Muscle layer of duodenum (tissue), 2 donors: ENCODE results near the gene ADSS1.

Experiments
- H3K27ac ChIP-seq: one replicate; pipeline ENCODE4 v1.7.0; 2013; ENCODE audit warnings: mild to moderate bottlenecking, low read length
- H3K27me3 ChIP-seq: one replicate; pipeline ENCODE4 v1.7.0; 2013; ENCODE audit warnings: low read depth, mild to moderate bottlenecking, control low read depth, low read length
- H3K36me3 ChIP-seq, 2 donors: one replicate each; pipeline ENCODE4 v1.7.0; 2013; ENCODE audit warnings: low read length in 2 of 2, control low read depth in 1 of 2, mild to moderate bottlenecking in 1 of 2; ENCODE audit not compliant: insufficient read depth in 2 of 2, control insufficient read depth in 1 of 2
- H3K4me1 ChIP-seq, 2 donors: one replicate each; pipeline ENCODE4 v1.7.0; 2013; ENCODE audit warnings: low read length in 2 of 2, mild to moderate bottlenecking in 2 of 2, control low read depth in 1 of 2, moderate library complexity in 1 of 2; ENCODE audit not compliant: insufficient read depth in 2 of 2, control insufficient read depth in 1 of 2
- H3K4me3 ChIP-seq, 2 donors: one replicate each; pipeline ENCODE4 v1.7.0; 2013; ENCODE audit warnings: low read length in 2 of 2, low read depth in 1 of 2, mild to moderate bottlenecking in 1 of 2
- H3K9me3 ChIP-seq, 2 donors: one replicate each; pipeline ENCODE4 v1.7.0; 2013; ENCODE audit warnings: low read length in 2 of 2, control low read depth in 1 of 2, mild to moderate bottlenecking in 1 of 2; ENCODE audit not compliant: control insufficient read depth in 1 of 2
- donor health status: healthy.

The ADSS1 gene

DNA sequence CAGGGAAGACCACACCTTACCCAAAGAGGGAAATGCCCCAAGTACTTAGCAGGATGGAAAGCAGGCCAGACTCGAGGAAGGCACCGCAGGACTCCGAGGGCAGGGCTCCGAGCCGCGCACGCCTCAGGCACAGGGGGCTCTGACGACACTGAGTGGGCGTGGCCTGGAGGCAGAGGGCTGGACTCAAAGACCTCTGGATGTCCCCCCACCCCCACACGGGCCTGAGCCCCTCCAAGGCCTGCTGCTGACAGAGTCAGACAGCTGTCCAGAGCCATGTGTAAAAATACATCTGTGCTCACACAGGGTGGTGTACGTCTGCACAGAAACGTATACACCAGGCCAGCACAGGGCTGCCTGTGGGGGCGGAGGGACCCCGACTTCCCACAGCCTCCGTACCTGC lies 70.1 kb downstream of the ADSS1 start:
- H3K27me3 ChIP-seq = no peaks in the 10 kb centered on the region
- peak overlapping the region; percentile 78 to 81 for H3K4me3 ChIP-seq
- H3K36me3 ChIP-seq = peaks cover 6 to 16% of the 10 kb centered on the region in 2 donors
- H3K27ac ChIP-seq = peak overlapping the region; percentile 23
- H3K9me3 ChIP-seq = no peaks in the 10 kb centered on the region
- H3K4me1 ChIP-seq = peaks cover 15 to 34% of the 10 kb centered on the region in 2 donors

DNA sequence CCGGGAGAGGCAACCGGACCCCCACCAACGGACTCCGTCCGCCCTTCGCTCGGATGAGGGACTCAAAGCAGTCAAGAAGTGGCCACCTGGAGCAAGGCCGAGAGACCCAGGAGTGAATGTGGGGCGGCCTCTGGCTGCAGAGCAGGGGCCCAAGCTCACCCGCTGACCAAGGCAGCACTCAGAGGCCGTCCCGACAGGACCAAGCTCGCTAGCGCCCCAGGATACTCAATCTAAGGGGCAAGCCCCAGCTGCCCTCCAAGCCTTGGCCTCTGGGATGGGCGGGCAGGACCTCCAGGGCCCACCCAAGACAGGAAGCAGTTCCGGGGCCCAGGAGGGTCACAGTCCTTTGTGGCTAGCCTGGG lies 70.6 kb downstream of the ADSS1 start:
- Histone ChIP-seq H3K27ac (peak overlapping the region; percentile 23), H3K9me3 (no peaks in the 10 kb centered on the region), H3K27me3 (no peaks in the 10 kb centered on the region), H3K4me1 (peaks cover 20 to 34% of the 10 kb centered on the region in 2 donors), H3K4me3 (peak overlapping the region; percentile 78 to 81), H3K36me3 (peaks cover under 1 to 16% of the 10 kb centered on the region in 2 donors)

DNA sequence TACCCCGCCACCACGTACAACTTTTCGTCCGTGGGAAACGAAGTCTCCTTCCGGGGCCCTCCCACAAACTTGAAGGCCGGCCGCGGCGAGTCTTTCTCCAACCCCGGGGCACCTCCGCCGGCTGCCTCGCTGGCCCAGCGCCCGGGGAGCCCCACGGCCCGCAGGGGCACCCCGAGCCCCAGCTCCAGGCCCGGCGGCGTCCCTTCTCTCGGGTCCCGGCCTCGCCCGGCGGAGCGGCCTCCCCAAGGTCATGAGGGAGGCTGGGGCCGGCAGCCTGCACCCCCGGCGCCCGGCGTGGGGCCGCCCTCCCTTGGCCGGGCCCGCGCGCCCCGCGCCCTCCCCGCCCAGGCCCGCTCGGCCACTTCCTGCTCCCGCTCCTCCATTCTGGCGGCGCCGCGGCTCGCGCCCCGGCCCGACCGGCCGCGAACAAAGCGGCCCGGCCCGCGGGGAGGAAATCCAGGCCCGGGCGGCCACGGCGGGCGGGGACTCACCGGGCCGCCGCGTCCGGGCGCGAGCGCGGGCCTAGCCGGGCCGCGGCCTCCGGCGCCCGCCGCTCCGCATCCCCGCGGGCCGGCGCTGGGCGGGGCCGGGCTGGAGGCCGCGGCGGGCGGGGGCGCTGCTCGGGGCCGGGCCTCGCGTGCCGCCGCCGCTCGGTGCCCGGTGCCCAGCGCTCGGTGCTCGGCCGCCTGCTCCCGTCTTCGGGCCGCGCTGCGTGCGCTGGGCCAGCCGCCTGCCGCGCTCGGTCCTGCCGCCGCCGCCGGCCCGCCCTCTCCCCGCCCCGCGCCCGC lies 71.2 kb downstream of the ADSS1 start, which contains the start of gene AKT1:
Gene AKT1, minus strand, starts transcription at position 756 of the 788 bp plus-strand sequence. CDS start 3,105 bp downstream, outside the sequence.
- peak within 1 kb of the TSS; percentile 78 to 81 for H3K4me3 ChIP-seq
- H3K27me3 ChIP-seq = no peaks in the 10 kb centered on the region
- peak within 1 kb of the TSS; percentile 31 for H3K27ac ChIP-seq
- peaks cover 23 to 34% of the 10 kb centered on the region in 2 donors for H3K4me1 ChIP-seq
- no peaks in the 10 kb centered on the region for H3K9me3 ChIP-seq
- H3K36me3 ChIP-seq = peaks cover 0 to 15% of the 10 kb centered on the region in 2 donors

DNA sequence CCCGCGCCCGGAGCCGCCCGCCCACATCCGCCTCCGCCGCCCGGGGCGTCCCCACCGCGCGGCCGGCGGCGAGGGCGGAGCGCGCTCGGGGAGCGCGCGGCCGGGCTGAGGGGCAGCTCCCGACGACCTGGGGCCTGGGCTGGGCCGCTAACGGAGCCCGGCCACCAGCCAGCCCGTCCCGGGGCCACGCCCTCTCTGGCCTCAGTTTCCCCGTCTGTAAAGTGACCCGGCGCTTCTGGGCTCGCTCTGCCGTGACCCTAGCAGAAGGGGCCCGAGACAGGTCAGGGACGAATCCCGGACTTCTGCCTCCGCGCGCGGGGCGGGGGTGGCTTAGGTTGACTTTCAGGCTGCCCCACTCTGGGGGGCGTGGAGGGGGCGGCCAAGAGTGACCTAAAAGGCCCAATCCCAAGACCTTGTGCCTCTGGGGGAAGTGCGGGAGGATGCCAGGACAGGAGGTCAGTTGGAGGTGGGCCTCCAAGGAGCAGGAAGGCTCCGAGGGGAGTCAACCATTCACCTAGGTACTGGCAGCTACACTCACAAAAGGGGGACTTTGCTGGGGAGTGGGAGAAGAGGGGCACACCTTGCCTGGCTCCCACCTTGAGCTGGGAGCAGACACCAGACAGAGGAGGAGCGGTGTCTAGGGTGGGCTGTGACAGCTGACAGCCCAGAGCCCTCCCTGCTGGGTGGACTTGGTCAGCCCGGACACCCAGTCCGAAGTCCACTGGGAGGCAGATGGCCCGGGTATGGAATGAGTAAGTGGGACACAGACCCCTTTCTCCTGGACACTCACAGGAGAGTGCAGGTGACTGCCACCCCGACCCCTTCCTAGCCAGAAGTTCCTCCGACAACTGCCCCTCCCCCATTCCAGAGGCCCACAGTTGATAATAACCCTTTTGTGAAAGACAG lies 72.0 kb downstream of the ADSS1 start:
- peaks cover 0 to 7% of the 10 kb centered on the region in 2 donors for H3K36me3 ChIP-seq
- peaks cover 23 to 35% of the 10 kb centered on the region in 2 donors for H3K4me1 ChIP-seq
- no peaks in the 10 kb centered on the region for H3K27me3 ChIP-seq
- peak overlapping the region; percentile 16 to 55 for H3K4me3 ChIP-seq
- H3K9me3 ChIP-seq = no peaks in the 10 kb centered on the region
- H3K27ac ChIP-seq = peak overlapping the region; percentile 31

DNA sequence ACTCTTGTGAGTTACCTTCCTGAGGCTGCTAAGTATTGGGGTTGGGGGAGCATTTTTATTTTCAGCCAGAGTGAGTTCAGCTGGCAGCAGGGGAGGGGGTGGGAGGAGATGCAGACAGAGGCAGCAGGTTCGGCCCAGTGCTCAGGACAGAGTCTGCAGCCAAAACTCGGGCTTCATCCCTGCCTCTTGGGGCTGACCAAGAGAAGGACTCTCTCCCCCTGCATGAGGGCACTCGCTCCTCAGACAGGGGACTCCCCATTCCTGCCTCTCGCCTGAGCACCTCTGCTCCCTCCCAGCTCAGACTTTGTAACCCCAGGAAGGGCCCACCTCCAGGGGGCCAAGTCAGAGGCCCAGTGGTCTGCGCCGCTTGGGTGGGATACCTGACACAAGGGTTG lies 72.7 kb downstream of the ADSS1 start:
- peaks cover 26 to 41% of the 10 kb centered on the region in 2 donors for H3K4me1 ChIP-seq
- no peaks in the 10 kb centered on the region for H3K9me3 ChIP-seq
- H3K4me3 ChIP-seq = no peak overlapping the region
- peaks cover 0 to 2% of the 10 kb centered on the region in 2 donors for H3K36me3 ChIP-seq
- no peaks in the 10 kb centered on the region for H3K27me3 ChIP-seq
- H3K27ac ChIP-seq = no peak overlapping the region
